ENCODE results near the gene TNFRSF4.

DNA sequence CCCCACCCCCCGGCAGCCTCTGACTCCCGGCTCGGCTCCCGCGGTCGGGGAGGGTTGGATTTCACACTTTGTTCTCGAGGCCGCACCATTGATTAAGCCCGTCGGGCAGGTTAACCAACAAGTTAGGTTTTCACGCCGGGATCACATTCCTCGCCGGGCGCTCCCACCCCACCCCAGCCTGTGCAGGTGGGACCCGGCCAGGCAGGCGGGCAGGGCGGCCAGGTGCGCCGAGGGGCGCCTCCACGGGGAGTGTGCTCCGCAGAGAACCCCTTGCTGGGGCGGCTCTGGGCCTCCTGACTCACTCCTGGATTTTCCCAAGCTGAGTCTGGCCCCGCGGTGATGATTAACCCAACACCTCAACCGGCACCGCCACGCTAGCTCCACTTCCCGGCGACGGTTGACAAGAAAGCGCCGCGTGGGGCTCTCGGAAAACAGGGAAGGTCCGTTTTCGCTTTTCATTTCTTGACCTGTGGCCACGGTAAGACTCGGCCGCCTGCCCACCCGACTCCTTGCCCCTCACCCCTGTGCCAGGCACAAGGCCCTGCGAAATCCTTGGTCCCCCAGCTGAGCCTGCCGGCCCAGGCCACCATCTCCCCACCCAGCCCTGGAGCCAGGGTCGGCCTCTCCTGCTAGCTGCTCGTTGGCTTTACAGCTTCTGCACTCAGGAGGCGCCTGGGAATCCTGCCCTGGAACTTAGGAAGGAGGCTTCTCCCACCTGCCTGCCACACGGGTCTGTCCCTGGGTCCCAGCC lies 49.1 kb downstream of the TNFRSF4 start:
- no peak for TF ChIP-seq KDM5A (IDR thresholded peaks at IDR 0.05)
- TF ChIP-seq POLR2A (IDR thresholded peaks at IDR 0.05; ENCODE audit: low read length): no peak
- TF ChIP-seq SREBF2 (IDR thresholded peaks at IDR 0.05): no peak
- TF ChIP-seq, protein P1, sequence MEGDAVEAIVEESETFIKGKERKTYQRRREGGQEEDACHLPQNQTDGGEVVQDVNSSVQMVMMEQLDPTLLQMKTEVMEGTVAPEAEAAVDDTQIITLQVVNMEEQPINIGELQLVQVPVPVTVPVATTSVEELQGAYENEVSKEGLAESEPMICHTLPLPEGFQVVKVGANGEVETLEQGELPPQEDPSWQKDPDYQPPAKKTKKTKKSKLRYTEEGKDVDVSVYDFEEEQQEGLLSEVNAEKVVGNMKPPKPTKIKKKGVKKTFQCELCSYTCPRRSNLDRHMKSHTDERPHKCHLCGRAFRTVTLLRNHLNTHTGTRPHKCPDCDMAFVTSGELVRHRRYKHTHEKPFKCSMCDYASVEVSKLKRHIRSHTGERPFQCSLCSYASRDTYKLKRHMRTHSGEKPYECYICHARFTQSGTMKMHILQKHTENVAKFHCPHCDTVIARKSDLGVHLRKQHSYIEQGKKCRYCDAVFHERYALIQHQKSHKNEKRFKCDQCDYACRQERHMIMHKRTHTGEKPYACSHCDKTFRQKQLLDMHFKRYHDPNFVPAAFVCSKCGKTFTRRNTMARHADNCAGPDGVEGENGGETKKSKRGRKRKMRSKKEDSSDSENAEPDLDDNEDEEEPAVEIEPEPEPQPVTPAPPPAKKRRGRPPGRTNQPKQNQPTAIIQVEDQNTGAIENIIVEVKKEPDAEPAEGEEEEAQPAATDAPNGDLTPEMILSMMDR (IDR thresholded peaks at IDR 0.05): no peak
- no peak for TF ChIP-seq RFX5 (IDR thresholded peaks at IDR 0.05)
- TF ChIP-seq MYC (IDR thresholded peaks at IDR 0.05; ENCODE audit: borderline replicate concordance, low read length): no peak
- no peak for TF ChIP-seq CEBPB (IDR thresholded peaks at IDR 0.05)
- no peak for TF ChIP-seq PHF8 (IDR thresholded peaks at IDR 0.05; ENCODE audit: borderline replicate concordance, low read depth)
- TF ChIP-seq CHD2 (IDR thresholded peaks at IDR 0.05; ENCODE audit: low read length, partially characterized antibody): no peak

All from A549 (cell line).